ENCODE data around the gene SEMA3B.
A peak's percentile ranks its signal among the peaks of the same experiment; 100 is the strongest.
"Not testable (repeated sequence)": the region's sequence is repeated elsewhere in the genome, so short reads cannot be mapped to it uniquely, and the experiment has no call there.

Gene SEMA3B

DNA sequence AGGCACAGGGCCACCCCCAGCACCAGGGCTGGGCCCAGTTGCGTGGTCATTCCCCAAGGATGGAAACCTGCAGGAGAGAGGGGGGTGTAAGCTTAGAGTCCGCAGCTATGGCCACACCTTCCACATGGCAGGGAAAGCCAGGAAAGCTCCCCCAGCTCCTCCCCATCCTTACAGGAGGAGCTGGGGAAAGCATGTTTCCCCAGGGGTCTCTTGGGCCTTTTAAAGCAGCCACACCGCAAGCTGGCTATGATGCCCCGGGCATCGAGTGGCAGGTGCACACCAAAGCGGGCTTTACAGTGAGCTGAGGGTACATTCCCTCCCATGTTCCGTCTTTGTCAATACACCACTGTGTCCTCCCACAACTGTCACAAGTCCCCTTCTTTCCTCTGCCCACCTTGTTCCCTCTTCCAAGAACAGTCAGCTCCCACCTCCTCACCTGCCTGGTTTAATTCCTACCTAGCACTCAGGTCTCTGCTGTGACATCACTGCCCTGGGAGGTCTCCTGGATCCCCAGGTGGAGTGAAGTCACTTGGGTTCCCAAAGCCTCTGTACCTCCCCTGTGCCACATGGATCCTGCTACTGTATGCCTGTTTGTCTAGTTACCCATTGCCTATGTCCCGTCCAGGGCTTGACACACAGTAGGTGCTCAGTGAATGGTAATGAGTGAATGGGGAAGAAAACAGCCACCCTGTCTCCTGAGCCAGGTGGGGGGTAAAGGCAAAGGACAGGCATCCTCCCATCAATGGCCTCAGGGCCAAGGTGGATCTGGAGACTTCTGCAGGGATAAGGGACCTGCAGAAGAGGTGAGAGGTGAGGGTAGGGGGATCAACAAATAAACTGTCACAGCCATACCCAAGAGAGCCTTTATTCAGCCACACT is 26.8 kb downstream of the SEMA3B start:
- no peak for DNase-seq

DNA sequence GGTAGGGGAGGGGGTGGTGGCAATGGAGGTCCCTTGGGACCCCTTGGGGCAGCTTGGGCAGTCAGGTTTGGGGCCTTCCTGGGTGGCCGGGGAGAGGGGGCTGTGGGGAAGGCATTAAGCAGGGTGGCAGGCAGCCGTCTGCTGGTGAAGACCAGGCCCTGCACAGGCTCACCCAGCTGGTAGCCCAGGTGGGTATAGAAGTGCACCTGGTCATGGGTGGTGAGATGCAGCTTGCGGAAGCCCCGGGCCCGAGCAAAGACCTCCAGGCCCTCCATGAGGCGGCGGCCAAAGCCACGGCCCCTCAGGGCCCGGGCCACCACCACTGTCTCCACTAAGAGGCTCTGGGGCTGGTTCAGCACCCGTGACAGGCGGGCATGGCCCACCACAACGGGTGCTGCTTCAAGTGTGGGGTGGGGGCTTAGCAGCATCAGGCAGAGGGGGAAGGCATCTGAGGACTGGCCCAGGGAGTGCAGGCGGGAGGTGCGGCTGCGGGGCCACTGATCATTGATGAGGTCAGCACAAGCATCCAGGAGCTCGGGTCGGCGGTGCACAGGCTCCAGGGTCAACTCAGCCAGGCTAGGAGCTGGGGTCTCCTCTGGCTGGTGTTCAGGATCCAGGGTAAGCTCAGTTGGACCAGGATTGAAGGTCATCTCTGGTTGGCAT is 27.9 kb downstream of the SEMA3B start:
- DNase-seq, result no peak

DNA sequence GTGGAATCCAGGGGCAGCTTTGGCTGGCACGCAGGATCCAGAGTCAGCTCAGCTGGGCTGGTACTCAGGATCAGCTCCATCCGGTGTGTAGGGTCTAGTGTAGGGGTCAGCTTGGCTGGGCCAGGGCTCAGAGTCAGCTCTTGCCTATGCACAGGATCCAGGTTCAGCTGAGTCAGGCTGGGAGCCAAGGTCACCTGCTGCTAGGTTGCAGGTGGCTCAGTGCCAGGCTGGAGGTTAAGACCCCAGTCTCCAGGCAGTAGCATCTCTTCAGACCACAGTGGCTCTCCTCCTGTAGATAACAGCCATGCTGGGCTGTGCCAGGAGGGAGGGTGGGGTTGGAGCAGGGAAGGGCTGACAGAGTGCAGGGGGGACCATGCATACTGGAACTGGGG is 28.4 kb downstream of the SEMA3B start:
- no peak for DNase-seq

DNA sequence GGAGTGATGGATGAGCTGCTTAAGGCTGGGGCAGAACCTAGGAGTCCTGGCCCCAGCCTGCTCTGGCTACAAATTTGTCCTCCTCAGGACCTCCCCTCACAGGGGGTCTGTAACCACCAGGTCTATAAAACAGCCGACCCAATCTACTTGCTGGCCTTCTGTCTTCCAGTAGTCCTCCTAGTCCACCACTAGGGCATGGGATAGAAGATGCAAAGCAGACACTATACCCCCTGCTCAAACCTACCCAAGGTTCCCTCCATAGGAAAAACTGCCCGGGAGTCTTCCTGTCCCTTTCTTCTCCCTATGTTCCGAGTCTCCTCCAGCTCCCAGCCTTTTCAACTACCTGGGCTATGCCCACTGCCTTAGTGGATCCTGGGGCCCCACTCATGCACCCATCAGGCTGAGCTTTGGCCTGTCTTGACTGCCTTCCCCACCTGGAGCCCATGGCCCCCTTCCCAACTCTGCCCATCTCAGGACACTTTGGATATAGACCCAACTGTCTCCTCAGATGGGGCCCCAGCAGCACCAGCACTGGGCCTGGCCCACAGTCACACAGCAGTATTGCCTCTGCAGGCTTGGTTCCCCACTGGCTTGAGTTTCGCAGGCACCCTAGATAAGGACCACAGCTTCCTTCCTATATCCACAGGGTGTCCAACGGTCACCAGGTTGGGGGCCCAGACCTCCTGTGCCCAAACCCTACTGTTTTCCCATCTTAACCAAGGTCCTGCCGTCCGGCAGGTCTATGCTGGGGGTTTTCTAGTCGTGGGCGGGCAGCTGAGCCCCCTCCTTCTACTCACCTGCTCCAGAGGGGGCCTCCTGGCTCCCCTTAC is 29.2 kb downstream of the SEMA3B start:
- no peak for DNase-seq

DNA sequence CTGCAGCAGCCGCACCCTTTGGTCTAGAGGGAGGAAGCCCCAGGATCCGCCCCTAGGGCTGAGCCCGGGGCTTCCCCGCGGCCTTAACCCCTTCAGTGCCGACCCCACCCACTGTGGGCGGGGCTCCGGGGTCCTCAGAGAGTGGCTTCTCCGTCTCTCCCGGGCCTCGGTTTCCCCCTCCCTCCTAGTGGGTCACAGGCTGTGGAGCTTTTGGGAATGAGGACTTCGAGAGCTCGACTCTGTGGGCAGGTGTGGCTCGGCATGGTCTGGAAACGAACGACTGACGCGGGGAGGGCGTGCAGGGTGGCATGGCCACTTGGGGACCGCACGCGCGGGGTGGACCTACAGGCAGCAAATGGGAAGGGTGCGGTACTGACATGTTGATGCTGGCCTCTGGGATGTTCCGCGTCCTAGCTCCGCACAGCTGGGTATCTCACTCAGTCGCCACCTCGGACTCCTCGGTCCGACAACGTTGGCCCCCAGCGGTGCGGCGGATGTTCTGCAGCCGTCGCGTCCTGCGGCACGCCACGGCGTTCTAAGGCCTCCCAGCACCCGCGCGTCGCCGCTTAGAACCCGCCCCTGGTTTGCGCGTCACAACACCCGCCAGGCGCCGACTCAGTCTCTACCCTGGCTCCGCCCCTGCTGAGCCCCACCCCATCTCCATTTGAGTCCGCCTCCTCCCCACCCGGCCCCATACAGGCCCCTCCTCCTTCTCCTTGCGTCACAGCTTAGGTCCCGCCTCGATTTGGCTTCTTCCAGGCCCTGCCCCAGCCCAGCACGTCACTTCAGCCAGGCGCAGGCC is 30.1 kb downstream of the SEMA3B start, which contains the start of the genes HYAL3 and NAA80:
HYAL3 (minus strand) TSS at position 570 of the 802 bp plus-strand sequence. CDS start 3,803 bp downstream, outside the sequence.
NAA80 (minus strand) TSS at position 570 of the 802 bp plus-strand sequence. CDS start 1,942 bp downstream, outside the sequence.
- DNase-seq, result peak; percentile 98

DNA sequence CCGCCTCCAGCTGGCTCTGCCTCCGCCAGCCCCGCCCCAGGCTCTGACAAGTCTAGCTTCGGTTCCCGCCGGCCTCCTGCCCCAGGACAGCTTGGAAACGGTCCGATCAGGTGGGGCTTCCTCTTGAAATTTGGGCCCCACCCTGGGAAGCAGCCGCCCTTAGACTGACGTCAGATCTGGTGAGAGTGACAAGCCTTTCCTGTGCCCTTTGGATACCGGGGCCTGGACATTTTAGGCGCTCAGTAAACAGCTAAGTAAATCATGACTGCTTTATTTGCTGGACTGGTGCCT is 30.6 kb downstream of the SEMA3B start:
- no peak for DNase-seq

DNA sequence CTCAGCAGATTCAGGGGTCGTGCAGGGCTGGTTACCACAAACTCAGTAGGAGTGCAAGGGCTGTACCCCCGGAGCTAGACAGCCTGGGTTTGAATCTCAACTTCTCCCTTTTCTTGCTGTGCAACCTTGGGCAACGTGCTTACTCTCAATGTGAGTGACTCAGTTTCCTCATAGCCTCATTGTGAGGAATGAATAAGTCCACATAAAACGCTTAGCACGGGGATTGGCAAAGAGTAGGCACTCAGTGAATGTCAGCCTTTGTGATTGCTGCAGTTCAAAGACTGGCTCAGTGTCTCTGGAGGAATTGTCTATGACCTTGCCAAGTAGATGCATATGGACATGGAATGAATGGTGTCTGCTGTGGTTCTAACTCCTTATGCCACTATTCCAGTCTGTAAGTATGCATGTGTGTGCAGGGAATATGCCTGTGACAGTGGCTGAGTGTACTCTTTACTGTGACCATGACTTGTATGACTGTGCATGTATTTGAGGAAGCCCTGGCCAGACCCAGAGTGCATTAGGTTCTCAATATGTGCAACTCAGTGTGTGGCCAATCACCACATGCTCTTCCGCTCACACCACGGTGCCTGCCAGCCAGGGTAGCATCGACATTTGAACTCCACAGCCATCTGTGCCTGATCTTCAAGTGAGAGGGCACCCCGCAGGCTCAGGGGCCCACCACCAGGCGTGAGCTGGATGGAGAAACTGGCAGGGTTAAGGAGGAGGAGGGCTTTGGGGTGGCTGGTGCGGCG is 31.2 kb downstream of the SEMA3B start:
- DNase-seq, result no peak

DNA sequence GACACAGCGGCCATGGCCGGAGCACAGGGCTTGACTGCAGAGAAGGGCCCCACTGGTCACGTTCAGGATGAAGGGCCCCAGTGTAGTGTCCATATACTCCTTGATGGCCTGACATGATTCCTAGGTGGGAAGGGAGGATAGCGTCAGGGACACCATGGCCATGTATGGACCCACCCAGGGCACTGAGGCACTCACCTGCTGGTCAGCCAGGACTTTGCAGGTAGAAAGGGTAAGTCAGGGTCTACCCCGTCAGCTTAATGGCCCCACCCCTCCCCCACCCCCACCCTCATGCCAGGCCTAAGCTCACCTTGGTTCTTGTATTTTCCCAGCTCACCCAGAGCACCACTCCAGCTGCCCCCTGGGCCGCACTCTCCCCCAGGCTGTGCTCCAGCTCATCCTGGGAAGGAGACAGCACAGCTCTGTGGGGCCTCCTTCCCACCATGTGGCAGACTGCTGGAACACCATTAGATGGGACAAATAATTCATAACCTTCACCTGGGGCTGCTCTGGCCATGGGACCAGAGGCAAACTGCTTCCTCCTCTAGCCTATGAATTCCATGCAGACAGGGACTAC is 31.8 kb downstream of the SEMA3B start:
- no peak for DNase-seq

DNA sequence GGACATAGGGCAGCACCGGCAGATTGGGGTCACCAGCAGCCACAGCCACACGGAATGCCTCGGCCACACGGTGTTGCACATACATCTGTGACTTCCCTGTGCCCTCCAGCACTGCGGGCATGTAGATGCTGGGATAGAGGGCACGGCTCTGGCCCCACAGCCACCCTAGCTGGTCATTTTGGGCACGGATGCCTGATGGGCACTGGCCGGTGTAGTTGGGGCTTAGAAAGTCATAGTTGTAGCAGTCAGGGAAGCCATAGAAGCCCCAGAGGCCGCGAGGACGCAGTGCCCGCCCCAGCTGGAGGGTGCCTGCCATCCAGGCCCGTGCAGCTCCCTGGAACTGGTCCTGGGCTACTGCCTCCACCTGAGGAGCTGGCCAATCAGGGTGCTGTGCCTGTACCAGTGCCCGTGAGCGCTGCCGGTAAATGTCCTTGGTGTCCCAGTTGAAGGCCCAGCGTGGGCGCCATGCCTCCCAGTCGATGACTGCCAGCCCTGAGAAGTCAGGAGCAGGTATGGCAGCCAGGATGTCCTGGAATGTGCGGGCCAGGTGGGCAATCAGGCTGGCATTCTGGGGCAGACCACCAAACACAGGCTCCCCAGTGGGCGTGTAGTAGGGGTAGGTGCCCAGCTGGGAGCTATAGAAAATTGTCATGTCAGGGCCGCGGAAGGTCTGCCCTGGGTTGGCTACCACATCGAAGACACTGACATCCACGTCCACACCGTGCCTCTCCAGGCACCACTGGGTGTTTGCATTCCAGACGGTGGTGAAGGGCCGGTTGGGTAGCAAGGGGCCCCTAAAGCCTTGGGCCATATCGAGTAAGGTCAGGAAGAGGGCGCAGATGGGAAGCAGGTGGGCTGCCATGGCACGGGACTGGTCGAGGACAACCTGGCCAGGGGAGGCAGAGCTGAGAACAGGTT is 33.4 kb downstream of the SEMA3B start:
- no peak for DNase-seq

DNA sequence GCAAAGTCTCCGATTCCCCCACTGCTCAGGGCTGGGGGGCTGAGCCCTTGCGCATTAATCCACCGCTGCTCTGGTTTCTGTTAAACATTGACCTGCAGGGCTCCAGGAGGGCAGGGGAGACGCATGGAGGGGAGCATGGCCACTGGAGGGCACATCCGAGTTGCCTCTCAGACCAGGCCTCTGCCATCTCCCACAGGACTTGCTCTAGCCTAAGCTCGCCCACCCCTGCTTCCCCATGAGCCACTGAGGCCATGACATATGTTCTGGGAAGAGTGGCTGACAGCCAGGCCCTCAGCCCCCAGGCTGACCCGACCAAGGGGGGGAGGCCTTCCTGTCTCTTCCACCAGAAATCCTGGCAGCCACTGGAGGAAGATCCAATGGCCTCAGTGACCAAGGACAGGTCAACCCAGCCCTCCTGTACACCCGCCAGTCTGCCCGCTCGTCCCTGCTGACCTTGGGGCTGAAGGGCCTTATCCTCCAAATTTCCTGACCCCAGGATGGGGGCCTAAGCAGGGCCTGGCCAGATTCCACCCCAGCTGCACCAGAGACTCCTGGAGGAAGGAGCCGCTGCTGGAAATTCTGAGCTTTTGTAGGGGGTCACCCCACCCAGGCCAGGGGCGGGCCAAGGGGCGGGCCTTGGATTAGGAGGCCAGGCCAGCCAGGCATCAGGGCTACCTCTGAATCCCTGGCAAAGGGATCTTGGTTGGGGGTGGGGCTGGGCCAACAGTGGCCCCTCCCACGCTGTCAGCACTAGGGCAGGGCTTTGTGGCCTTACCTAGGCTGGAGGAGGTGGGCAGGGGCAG is 34.3 kb downstream of the SEMA3B start, which contains the start of gene HYAL1:
HYAL1 (minus strand) TSS at position 562 of the 803 bp plus-strand sequence. CDS start 618 bp downstream, outside the sequence.
- no peak for DNase-seq

DNA sequence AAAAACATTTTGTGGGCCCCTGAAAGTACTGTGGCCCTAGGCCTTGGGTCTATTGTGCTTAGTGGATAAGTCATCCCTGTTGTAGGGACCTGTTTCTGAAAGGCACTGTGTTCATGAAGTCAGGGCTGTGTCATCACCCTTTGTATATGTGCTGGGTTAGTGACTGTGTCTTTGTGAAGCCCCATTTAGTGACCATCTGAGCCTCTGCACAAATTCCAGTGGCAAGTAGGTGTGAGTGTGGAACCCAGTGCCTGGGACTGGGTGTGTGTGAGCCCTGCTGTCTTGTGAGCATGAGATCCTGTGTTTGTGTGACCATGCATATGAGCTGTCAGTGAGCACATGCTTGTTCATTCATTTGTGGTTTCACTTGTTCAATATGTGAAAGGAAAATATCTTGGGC is 35.7 kb downstream of the SEMA3B start:
- no peak for DNase-seq

DNA sequence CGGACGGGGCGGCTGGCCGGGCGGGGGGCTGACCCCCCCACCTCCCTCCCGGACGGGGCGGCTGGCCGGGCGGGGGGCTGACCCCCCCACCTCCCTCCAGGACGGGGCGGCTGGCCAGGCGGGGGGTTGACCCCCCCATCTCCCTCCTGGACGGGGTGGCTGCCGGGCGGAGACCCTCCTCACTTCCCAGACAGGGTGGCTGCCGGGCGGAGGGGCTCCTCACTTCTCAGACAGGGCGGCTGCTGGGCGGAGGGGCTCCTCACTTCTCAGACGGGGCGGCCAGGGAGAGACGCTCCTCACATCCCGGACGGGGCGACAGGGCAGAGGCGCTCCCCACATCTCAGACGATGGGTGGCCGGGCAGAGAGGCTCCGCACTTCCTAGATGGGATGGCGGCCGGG is 43.1 kb downstream of the SEMA3B start:
- not testable (repeated sequence) for DNase-seq

DNA sequence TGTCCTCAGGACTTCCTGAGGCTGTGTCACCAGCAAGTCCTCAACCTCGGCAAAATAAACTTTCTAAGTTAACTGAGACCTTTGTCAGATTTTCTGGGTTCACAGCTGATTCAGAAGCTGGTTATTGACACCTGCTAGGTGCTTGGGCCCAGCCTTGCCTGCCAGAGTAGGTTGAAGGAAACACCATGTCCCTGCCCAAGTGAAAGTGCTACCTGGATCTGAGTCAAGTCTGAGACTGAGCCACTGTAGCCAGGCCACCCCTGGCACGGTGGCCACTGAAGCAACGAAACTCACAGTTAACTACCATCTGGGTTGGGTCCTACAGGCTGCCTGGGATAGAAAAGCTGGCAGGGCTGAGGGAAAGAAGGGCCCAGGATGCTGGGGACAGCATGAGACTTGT is 45.4 kb downstream of the SEMA3B start:
- DNase-seq, result no peak

DNA sequence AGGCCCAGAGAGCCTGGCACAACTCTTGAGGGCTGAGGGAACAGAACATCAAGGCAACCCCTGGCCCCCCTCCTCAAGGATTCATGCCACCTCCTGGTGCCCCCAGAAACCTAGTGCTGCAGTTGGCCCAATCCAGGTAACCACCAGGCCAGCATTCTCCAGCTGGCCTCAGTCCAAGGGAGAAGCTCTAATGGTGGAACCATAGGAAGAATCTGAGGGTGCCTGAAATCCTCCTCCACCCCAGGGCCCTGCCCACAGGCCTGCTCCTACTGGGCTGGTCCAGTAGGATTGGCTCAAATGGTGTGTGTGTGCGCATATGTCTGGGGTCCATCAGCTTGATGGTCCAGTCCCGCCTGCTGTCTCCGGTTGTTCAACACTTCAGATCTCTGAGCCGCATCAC is 45.9 kb downstream of the SEMA3B start:
- DNase-seq, result no peak

DNA sequence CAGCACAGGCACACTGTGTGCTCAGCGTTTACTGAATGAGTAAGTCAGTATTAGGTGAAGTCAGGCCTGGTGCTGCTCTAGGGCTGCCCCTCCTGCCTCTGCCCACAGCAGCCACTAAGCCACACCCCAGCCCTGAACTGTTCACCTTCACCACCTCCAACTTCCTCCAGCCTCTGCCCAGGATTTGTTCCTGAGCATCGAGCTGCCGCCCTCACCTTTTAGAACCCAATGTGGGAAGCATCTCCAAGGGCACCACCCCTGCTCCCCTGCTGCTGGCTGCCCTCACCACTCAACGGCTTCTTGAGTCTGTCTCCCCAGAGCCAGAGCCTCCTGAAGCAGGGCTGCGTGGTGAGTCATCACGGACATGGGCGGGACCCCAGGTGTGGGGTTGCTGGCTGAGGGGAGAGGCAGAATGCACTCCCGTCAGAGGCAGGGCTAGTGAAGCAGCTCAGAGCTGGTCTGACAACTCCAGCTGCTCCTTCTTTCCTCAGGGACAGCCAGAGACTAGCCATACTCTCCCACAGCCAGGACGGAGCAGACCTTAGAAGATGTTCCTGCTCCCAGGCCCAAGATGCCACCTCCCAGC is 47.8 kb downstream of the SEMA3B start:
- peak; percentile 37 for DNase-seq

DNA sequence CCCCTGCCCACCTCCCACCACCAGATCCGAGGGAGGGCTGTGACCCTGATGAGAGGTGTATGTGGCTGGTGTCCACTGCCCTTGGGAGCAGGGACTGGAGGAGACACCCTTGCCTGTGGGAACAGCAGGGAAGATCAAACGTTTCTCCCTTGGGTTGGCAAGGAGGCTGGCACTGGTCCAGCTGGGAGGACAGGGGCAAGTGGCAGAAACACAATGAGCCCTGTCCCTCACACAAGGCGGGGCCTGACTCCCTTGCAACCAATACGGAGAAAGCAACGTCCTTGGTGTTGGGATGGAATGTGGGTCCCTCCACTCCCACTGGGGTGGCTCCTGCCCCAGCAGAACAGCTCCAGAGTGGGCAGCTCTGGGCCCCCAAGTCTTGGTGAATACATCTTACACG is 48.4 kb downstream of the SEMA3B start:
- no peak for DNase-seq

DNA sequence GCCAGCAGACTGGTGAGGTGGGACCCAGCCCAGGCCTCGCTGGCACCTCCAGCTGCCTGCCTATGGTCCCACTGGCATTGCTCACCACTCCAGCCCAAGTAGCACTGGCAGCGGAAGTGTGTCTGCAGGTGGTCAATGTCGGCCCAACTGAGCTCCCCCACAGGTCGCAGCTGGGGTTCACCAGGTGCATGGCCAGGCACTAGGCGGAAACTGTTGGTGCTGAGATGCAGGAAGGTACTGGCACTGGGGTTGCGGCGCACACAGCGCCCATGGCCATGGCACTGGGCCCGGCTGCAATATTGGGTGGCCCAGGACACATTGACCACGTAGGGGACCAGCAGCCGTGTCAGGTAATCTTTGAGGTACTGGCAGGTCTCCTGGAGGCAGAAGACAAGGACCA is 49.2 kb downstream of the SEMA3B start:
- DNase-seq, result no peak

DNA sequence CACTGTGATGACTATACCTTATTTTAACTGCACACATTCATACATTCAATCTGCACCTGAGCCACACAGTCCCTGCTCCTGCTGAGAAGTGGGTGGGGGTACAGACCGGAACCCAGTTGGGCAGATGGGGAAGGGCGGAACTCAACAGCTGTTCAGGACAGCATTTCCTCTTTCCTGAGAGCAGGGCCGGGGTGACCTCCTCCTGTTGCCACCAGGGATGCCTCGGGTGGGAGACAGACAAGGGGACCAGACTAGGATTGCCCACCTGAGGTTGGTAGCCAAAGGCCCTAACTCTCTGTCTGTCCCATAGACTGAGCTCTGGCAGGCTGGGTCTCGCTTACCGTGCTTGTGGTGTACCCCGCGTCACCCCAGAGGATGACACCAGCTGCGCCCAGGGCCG is 49.7 kb downstream of the SEMA3B start:
- DNase-seq, result no peak
